Caco-2 (cell line): ENCODE measurements around the gene HLF. TPM values are rescaled to one million over a fixed set of nuclear protein-coding genes. Genes with fewer than 3 reads are reported as not detected.

Experiments used
- BruUV-seq: library from RNA; stranded (reverse); fragments of 400-500 nt; replicated peaks from 2 replicates; lab custom pipeline; 2021; lab: Mats Ljungman, UMichigan
- CTCF ChIA-PET: fragments of 300-600 bp; sonication (Branson Sonifier 250); formaldehyde crosslinking; loops from one replicate; lab custom pipeline; 2022; ENCODE audit warnings: antibody characterized with exemption; lab: Charles Lee
- POLR2A ChIA-PET: fragments of 300-600 bp; sonication (Branson Sonifier 250); formaldehyde crosslinking; loops from one replicate; lab custom pipeline; 2022; ENCODE audit warnings: antibody characterized with exemption; lab: Charles Lee
- DNase-seq, 2 experiments: peaks; one replicate each; pipeline versions ENCODE4 v3.0.0 to v3.0.0-alpha.2; 2020 to 2022
- H3K27me3 ChIP-seq: replicated peaks from 2 replicates; pipeline ENCODE4 v1.6.0; 2011; ENCODE audit warnings: low read length; ENCODE audit not compliant: control insufficient read depth, insufficient read depth
- H3K36me3 ChIP-seq: 2 replicates; pipeline ENCODE4 v1.5.1; 2011; ENCODE audit warnings: low read length; ENCODE audit not compliant: control insufficient read depth, insufficient read depth
- H3K4me1 ChIP-seq: fragments of 250-450 bp; sonication (Bioruptor Pico); 2 replicates; pipeline ENCODE4 v1.5.1; 2020; ENCODE audit warnings: mild to moderate bottlenecking
- H3K4me3 ChIP-seq: 2 replicates; pipeline ENCODE4 v1.5.1; 2011; ENCODE audit warnings: low read depth, mild to moderate bottlenecking, control low read depth, low read length
- H3K9me3 ChIP-seq: fragments of 250-450 bp; sonication (Bioruptor Pico); 2 replicates; pipeline ENCODE4 v1.5.1; 2020; ENCODE audit warnings: mild to moderate bottlenecking, moderate library complexity
- H3K27ac Mint-ChIP-seq: one replicate; pipeline ENCODE4 v1.8.0; 2022; ENCODE audit warnings: mixed read lengths; ENCODE audit not compliant: unreplicated experiment
- H3K27me3 Mint-ChIP-seq: one replicate; pipeline ENCODE4 v1.8.0; 2022; ENCODE audit warnings: mixed read lengths; ENCODE audit not compliant: insufficient read depth, unreplicated experiment
- H3K36me3 Mint-ChIP-seq: one replicate; pipeline ENCODE4 v1.8.0; 2022; ENCODE audit warnings: mild to moderate bottlenecking, mixed read lengths; ENCODE audit not compliant: insufficient read depth, unreplicated experiment
- H3K4me1 Mint-ChIP-seq: one replicate; pipeline ENCODE4 v1.8.0; 2022; ENCODE audit warnings: low read depth, mixed read lengths; ENCODE audit not compliant: unreplicated experiment
- H3K4me3 Mint-ChIP-seq: one replicate; pipeline ENCODE4 v1.8.0; 2022; ENCODE audit warnings: mild to moderate bottlenecking, moderate library complexity, mixed read lengths; ENCODE audit not compliant: unreplicated experiment
- H3K9me3 Mint-ChIP-seq: one replicate; pipeline ENCODE4 v1.8.0; 2022; ENCODE audit warnings: mixed read lengths; ENCODE audit not compliant: unreplicated experiment
- CTCF ChIP-seq, 2 experiments: fragments of 200-600 bp in 1 of 2; IDR thresholded peaks; 1 replicate in 1 of 2; 2 replicates in 1 of 2; pipeline versions ENCODE4 v1.5.1 to v1.8.0; 2011 to 2022; ENCODE audit warnings: antibody characterized with exemption in 1 of 2, control low read depth in 1 of 2, inconsistent platforms in 1 of 2, low read depth in 1 of 2, low read length in 1 of 2, mild to moderate bottlenecking in 1 of 2, moderate library complexity in 1 of 2; ENCODE audit not compliant: insufficient read depth in 1 of 2, severe bottlenecking in 1 of 2, unreplicated experiment in 1 of 2
- intact Hi-C: fragments of 100-400 bp; cut with micrococcal nuclease; formaldehyde crosslinking; loops from one replicate; pipeline ENCODE4 v1.10.0; 2022; ENCODE audit not compliant: unreplicated experiment
- total RNA-seq: library from RNA; stranded (reverse); gene quantifications from 2 replicates; pipeline ENCODE4 v1.2.3, GENCODE V29; 2022

Gene HLF
- total RNA-seq, 1 experiment from 2014 or later: 19.8 TPM

DNA sequence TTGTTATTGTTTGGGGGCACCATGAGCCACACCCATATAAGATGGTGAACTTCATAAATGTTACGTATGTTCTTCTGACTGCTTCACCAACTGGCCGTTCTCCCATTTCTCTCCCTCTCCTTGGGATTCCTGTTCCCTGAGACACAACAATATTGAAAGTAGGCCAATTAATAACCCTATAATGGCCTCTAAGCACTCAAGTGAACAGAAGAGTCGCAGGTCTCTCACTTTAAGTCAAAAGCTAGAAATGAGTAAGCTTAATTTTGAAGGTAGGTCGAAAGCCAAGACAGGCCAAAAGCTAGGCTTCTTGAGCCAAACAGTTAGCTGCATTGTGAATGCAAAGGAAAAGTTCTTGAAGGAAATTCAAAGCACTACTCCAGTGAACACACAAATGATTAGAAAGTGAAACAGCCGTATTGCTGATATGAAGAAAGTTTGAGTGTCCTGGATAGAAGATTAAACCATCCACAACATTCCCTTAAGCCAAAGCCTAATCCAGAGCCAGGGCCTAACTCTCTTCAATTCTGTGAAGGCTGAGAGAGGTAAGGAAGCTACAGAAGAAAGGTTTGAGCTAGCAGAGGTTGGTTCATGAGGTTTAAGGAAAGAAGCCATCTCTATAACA is 25.8 kb downstream of the HLF start:
- ChIA-PET CTCF (interaction anchor here (0.6 to 0.9 kb wide), 2 partner anchors 46 to 52 kb away, joined by 3 to 5 read pairs; no protein-coding TSS in a partner anchor), POLR2A (no interaction called here)
- Mint-ChIP-seq H3K4me1 (peaks cover 35% of the 10 kb centered on the region), H3K27ac (no peak overlapping the region), H3K4me3 (no peak overlapping the region), H3K36me3 (peaks cover 42% of the 10 kb centered on the region), H3K27me3 (no peaks in the 10 kb centered on the region), H3K9me3 (no peaks in the 10 kb centered on the region)
- TF ChIP-seq CTCF (IDR thresholded peaks at IDR 0.05; ENCODE audit: insufficient read depth in 1 of 2, low read depth in 1 of 2, low read length in 1 of 2, severe bottlenecking in 1 of 2, unreplicated experiment in 1 of 2): no peak
- no peaks in the 10 kb centered on the region for H3K9me3 ChIP-seq
- H3K36me3 ChIP-seq: no peaks in the 10 kb centered on the region
- no TSS peak for BruUV-seq
- H3K4me3 ChIP-seq: no peak overlapping the region
- DNase-seq: no peak
- intact Hi-C loops: no loop called here
- H3K4me1 ChIP-seq: peaks cover 42% of the 10 kb centered on the region
- H3K27me3 ChIP-seq: no peaks in the 10 kb centered on the region

GRCh38 chr17:55291114-55291507 is 26.4 kb downstream of the HLF start:
- no peak for TF ChIP-seq CTCF (IDR thresholded peaks at IDR 0.05; ENCODE audit: insufficient read depth in 1 of 2, low read depth in 1 of 2, low read length in 1 of 2, severe bottlenecking in 1 of 2, unreplicated experiment in 1 of 2)
- Histone ChIP-seq H3K4me1 (peaks cover 42% of the 10 kb centered on the region), H3K36me3 (no peaks in the 10 kb centered on the region), H3K4me3 (no peak overlapping the region), H3K27me3 (no peaks in the 10 kb centered on the region), H3K9me3 (no peaks in the 10 kb centered on the region)
- Mint-ChIP-seq H3K9me3 (no peaks in the 10 kb centered on the region), H3K4me1 (peaks cover 33% of the 10 kb centered on the region), H3K27ac (no peak overlapping the region), H3K27me3 (no peaks in the 10 kb centered on the region), H3K36me3 (peaks cover 37% of the 10 kb centered on the region), H3K4me3 (no peak overlapping the region)
- ChIA-PET POLR2A (no interaction called here), CTCF (interaction anchor here (0.6 to 0.9 kb wide), 2 partner anchors 46 to 53 kb away, joined by 3 to 5 read pairs; no protein-coding TSS in a partner anchor)
- no peak for DNase-seq
- BruUV-seq: no TSS peak
- intact Hi-C loops: no loop called here

DNA sequence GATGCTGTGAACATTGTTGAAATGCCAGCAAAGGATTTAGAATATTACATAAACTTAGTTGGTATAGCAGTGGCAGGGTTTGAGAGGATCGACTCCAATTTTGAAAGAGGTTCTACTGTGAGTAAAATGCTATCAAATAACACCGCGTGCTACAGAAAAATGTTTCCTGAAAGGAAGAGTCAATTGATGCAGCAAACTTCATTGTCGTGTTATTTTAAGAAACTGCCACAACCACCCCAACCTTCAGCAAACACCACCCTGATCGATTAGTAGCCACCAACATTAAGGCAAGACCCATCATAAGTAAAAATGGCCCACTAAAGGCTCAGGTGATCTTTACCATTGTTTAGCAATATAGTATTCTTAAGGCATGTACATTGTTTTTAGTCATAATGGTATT is 27.3 kb downstream of the HLF start:
- ChIA-PET POLR2A (no interaction called here), CTCF (no interaction called here)
- Mint-ChIP-seq H3K4me1 (peaks cover 23% of the 10 kb centered on the region), H3K27ac (no peak overlapping the region), H3K27me3 (no peaks in the 10 kb centered on the region), H3K4me3 (no peak overlapping the region), H3K9me3 (no peaks in the 10 kb centered on the region), H3K36me3 (peaks cover 27% of the 10 kb centered on the region)
- intact Hi-C loops: no loop called here
- TF ChIP-seq CTCF (IDR thresholded peaks at IDR 0.05; ENCODE audit: insufficient read depth in 1 of 2, low read depth in 1 of 2, low read length in 1 of 2, severe bottlenecking in 1 of 2, unreplicated experiment in 1 of 2): no peak
- H3K9me3 ChIP-seq: no peaks in the 10 kb centered on the region
- DNase-seq: no peak
- peaks cover 37% of the 10 kb centered on the region for H3K4me1 ChIP-seq
- no peaks in the 10 kb centered on the region for H3K36me3 ChIP-seq
- no peaks in the 10 kb centered on the region for H3K27me3 ChIP-seq
- no peak overlapping the region for H3K4me3 ChIP-seq
- BruUV-seq: no TSS peak
